Caco-2 (cell line): ENCODE measurements around the gene KLHL34. TPM values are rescaled to one million over a fixed set of nuclear protein-coding genes. Genes with fewer than 3 reads are reported as not detected.

Experiments
- BruUV-seq: library from RNA; stranded (reverse); fragments of 400-500 nt; replicated peaks from 2 replicates; lab custom pipeline; 2021; lab: Mats Ljungman, UMichigan
- CTCF ChIA-PET: fragments of 300-600 bp; sonication (Branson Sonifier 250); formaldehyde crosslinking; loops from one replicate; lab custom pipeline; 2022; ENCODE audit warnings: antibody characterized with exemption; lab: Charles Lee
- POLR2A ChIA-PET: fragments of 300-600 bp; sonication (Branson Sonifier 250); formaldehyde crosslinking; loops from one replicate; lab custom pipeline; 2022; ENCODE audit warnings: antibody characterized with exemption; lab: Charles Lee
- DNase-seq, 2 experiments: peaks; one replicate each; pipeline versions ENCODE4 v3.0.0 to v3.0.0-alpha.2; 2020 to 2022
- H3K27me3 ChIP-seq: replicated peaks from 2 replicates; pipeline ENCODE4 v1.6.0; 2011; ENCODE audit warnings: low read length; ENCODE audit not compliant: control insufficient read depth, insufficient read depth
- H3K36me3 ChIP-seq: 2 replicates; pipeline ENCODE4 v1.5.1; 2011; ENCODE audit warnings: low read length; ENCODE audit not compliant: control insufficient read depth, insufficient read depth
- H3K4me1 ChIP-seq: fragments of 250-450 bp; sonication (Bioruptor Pico); 2 replicates; pipeline ENCODE4 v1.5.1; 2020; ENCODE audit warnings: mild to moderate bottlenecking
- H3K4me3 ChIP-seq: 2 replicates; pipeline ENCODE4 v1.5.1; 2011; ENCODE audit warnings: low read depth, mild to moderate bottlenecking, control low read depth, low read length
- H3K9me3 ChIP-seq: fragments of 250-450 bp; sonication (Bioruptor Pico); 2 replicates; pipeline ENCODE4 v1.5.1; 2020; ENCODE audit warnings: mild to moderate bottlenecking, moderate library complexity
- H3K27ac Mint-ChIP-seq: one replicate; pipeline ENCODE4 v1.8.0; 2022; ENCODE audit warnings: mixed read lengths; ENCODE audit not compliant: unreplicated experiment
- H3K27me3 Mint-ChIP-seq: one replicate; pipeline ENCODE4 v1.8.0; 2022; ENCODE audit warnings: mixed read lengths; ENCODE audit not compliant: insufficient read depth, unreplicated experiment
- H3K36me3 Mint-ChIP-seq: one replicate; pipeline ENCODE4 v1.8.0; 2022; ENCODE audit warnings: mild to moderate bottlenecking, mixed read lengths; ENCODE audit not compliant: insufficient read depth, unreplicated experiment
- H3K4me1 Mint-ChIP-seq: one replicate; pipeline ENCODE4 v1.8.0; 2022; ENCODE audit warnings: low read depth, mixed read lengths; ENCODE audit not compliant: unreplicated experiment
- H3K4me3 Mint-ChIP-seq: one replicate; pipeline ENCODE4 v1.8.0; 2022; ENCODE audit warnings: mild to moderate bottlenecking, moderate library complexity, mixed read lengths; ENCODE audit not compliant: unreplicated experiment
- H3K9me3 Mint-ChIP-seq: one replicate; pipeline ENCODE4 v1.8.0; 2022; ENCODE audit warnings: mixed read lengths; ENCODE audit not compliant: unreplicated experiment
- CTCF ChIP-seq, 2 experiments: fragments of 200-600 bp in 1 of 2; IDR thresholded peaks; 1 replicate in 1 of 2; 2 replicates in 1 of 2; pipeline versions ENCODE4 v1.5.1 to v1.8.0; 2011 to 2022; ENCODE audit warnings: antibody characterized with exemption in 1 of 2, control low read depth in 1 of 2, inconsistent platforms in 1 of 2, low read depth in 1 of 2, low read length in 1 of 2, mild to moderate bottlenecking in 1 of 2, moderate library complexity in 1 of 2; ENCODE audit not compliant: insufficient read depth in 1 of 2, severe bottlenecking in 1 of 2, unreplicated experiment in 1 of 2
- intact Hi-C: fragments of 100-400 bp; cut with micrococcal nuclease; formaldehyde crosslinking; loops from one replicate; pipeline ENCODE4 v1.10.0; 2022; ENCODE audit not compliant: unreplicated experiment
- total RNA-seq: library from RNA; stranded (reverse); gene quantifications from 2 replicates; pipeline ENCODE4 v1.2.3, GENCODE V29; 2022

Gene KLHL34
- total RNA-seq, 1 experiment from 2014 or later, result not detected

- no TSS peak for BruUV-seq
These were observed 42.8 kb upstream of the KLHL34 start for GRCh38 chrX:21700967-21701366.

GRCh38 chrX:21700275-21700674, 42.1 kb upstream of the KLHL34 start:
- BruUV-seq, result no TSS peak
- no peak overlapping the region for H3K27ac Mint-ChIP-seq
- ChIA-PET CTCF (no interaction called here), POLR2A (no interaction called here)
- Histone ChIP-seq H3K4me1 (peaks cover 15% of the 10 kb centered on the region), H3K27me3 (no peaks in the 10 kb centered on the region), H3K9me3 (no peaks in the 10 kb centered on the region), H3K36me3 (no peaks in the 10 kb centered on the region), H3K4me3 (no peak overlapping the region)
- no peak overlapping the region for H3K4me3 Mint-ChIP-seq
- no peaks in the 10 kb centered on the region for H3K9me3 Mint-ChIP-seq
- no peaks in the 10 kb centered on the region for H3K36me3 Mint-ChIP-seq
- no peak for DNase-seq
- H3K4me1 Mint-ChIP-seq, result peaks cover 3% of the 10 kb centered on the region
- intact Hi-C loops, result no loop called here
- no peaks in the 10 kb centered on the region for H3K27me3 Mint-ChIP-seq
- TF ChIP-seq CTCF (IDR thresholded peaks at IDR 0.05; ENCODE audit: insufficient read depth in 1 of 2, low read depth in 1 of 2, low read length in 1 of 2, severe bottlenecking in 1 of 2, unreplicated experiment in 1 of 2), result no peak

More at GRCh38 chrX:21700967-21701366, 42.8 kb upstream of the KLHL34 start:
- Histone ChIP-seq H3K4me3 (no peak overlapping the region), H3K36me3 (no peaks in the 10 kb centered on the region), H3K27me3 (no peaks in the 10 kb centered on the region), H3K9me3 (no peaks in the 10 kb centered on the region), H3K4me1 (peaks cover 21% of the 10 kb centered on the region)
- ChIA-PET POLR2A (no interaction called here), CTCF (no interaction called here)
- Mint-ChIP-seq H3K27me3 (no peaks in the 10 kb centered on the region), H3K9me3 (no peaks in the 10 kb centered on the region), H3K4me3 (no peak overlapping the region), H3K27ac (no peak overlapping the region), H3K4me1 (peaks cover 8% of the 10 kb centered on the region), H3K36me3 (no peaks in the 10 kb centered on the region)
- intact Hi-C loops, result no loop called here
- TF ChIP-seq CTCF (IDR thresholded peaks at IDR 0.05; ENCODE audit: insufficient read depth in 1 of 2, low read depth in 1 of 2, low read length in 1 of 2, severe bottlenecking in 1 of 2, unreplicated experiment in 1 of 2), result no peak
- no peak for DNase-seq

GRCh38 chrX:21699136-21699535, 41.0 kb upstream of the KLHL34 start:
- no peaks in the 10 kb centered on the region for H3K9me3 Mint-ChIP-seq
- Histone ChIP-seq H3K27me3 (no peaks in the 10 kb centered on the region), H3K9me3 (no peaks in the 10 kb centered on the region), H3K4me1 (peaks cover 6% of the 10 kb centered on the region; the same call in 1 of the 2 replicates), H3K4me3 (no peak overlapping the region), H3K36me3 (no peaks in the 10 kb centered on the region)
- no peaks in the 10 kb centered on the region for H3K27me3 Mint-ChIP-seq
- intact Hi-C loops, result no loop called here
- no TSS peak for BruUV-seq
- H3K27ac Mint-ChIP-seq, result no peak overlapping the region
- no peaks in the 10 kb centered on the region for H3K4me1 Mint-ChIP-seq
- no peak for TF ChIP-seq CTCF (IDR thresholded peaks at IDR 0.05; ENCODE audit: insufficient read depth in 1 of 2, low read depth in 1 of 2, low read length in 1 of 2, severe bottlenecking in 1 of 2, unreplicated experiment in 1 of 2)
- no peaks in the 10 kb centered on the region for H3K36me3 Mint-ChIP-seq
- no peak overlapping the region for H3K4me3 Mint-ChIP-seq
- no peak for DNase-seq
- CTCF ChIA-PET, result no interaction called here
- POLR2A ChIA-PET, result no interaction called here
